Karpas-422 (cell line): ENCODE measurements around the gene TPT1. TPM values are rescaled to one million over a fixed set of nuclear protein-coding genes. Genes with fewer than 3 reads are reported as not detected.
"Not testable (repeated sequence)": the region's sequence is repeated elsewhere in the genome, so short reads cannot be mapped to it uniquely, and the experiment has no call there.

Source experiments
- DNase-seq: peaks from one replicate; pipeline ENCODE4 v3.0.0-alpha.2; 2015
- H2AFZ ChIP-seq: fragments of 200-600 bp; sonication (generic); 2 replicates; pipeline ENCODE4 v1.6.1; 2014; ENCODE audit warnings: antibody characterized with exemption, low read length, mixed read lengths
- H3K27ac ChIP-seq: fragments of 200-600 bp; sonication (generic); 2 replicates; pipeline ENCODE4 v1.5.1; 2014; ENCODE audit warnings: mild to moderate bottlenecking, low read length, moderate library complexity
- H3K27me3 ChIP-seq: fragments of 200-600 bp; sonication (generic); 2 replicates; pipeline ENCODE4 v1.6.1; 2014; ENCODE audit warnings: low read length, mixed read lengths
- H3K36me3 ChIP-seq: fragments of 200-600 bp; sonication (generic); 2 replicates; pipeline ENCODE4 v1.6.1; 2014; ENCODE audit warnings: low read length, mixed read lengths; ENCODE audit not compliant: insufficient read depth
- H3K4me1 ChIP-seq: fragments of 200-600 bp; sonication (generic); 2 replicates; pipeline ENCODE4 v1.6.1; 2014; ENCODE audit warnings: mild to moderate bottlenecking, low read length, mixed read lengths
- H3K4me2 ChIP-seq: fragments of 200-600 bp; sonication (generic); 2 replicates; pipeline ENCODE4 v1.6.1; 2014; ENCODE audit warnings: low read length, low read depth, mild to moderate bottlenecking; ENCODE audit not compliant: poor library complexity, severe bottlenecking
- H3K4me3 ChIP-seq: fragments of 200-600 bp; sonication (generic); 2 replicates; pipeline ENCODE4 v1.5.1; 2014; ENCODE audit warnings: mild to moderate bottlenecking, antibody characterized with exemption, low read length, mixed read lengths
- H3K79me2 ChIP-seq: fragments of 200-600 bp; sonication (generic); 2 replicates; pipeline ENCODE4 v1.6.1; 2014; ENCODE audit warnings: mild to moderate bottlenecking, low read length, mixed read lengths
- H3K9ac ChIP-seq: fragments of 200-600 bp; sonication (generic); 2 replicates; pipeline ENCODE4 v1.6.0; 2014; ENCODE audit warnings: low read length
- H3K9me2 ChIP-seq: fragments of 200-600 bp; sonication (generic), shearing (Covaris generic); replicated peaks from 2 replicates; pipeline ENCODE4 v1.6.0; 2014; ENCODE audit warnings: mild to moderate bottlenecking, low read length, moderate library complexity; ENCODE audit not compliant: insufficient read depth
- H3K9me3 ChIP-seq: fragments of 300-700, 200-600 bp; sonication (generic); 2 replicates; pipeline ENCODE4 v1.6.1; 2014; ENCODE audit warnings: low read length, mixed read lengths
- H4K20me1 ChIP-seq: fragments of 200-600 bp; sonication (generic); 2 replicates; pipeline ENCODE4 v1.6.1; 2014; ENCODE audit warnings: mild to moderate bottlenecking, antibody characterized with exemption, low read length, low read depth; ENCODE audit not compliant: insufficient read depth
- total RNA-seq: library from RNA; depleted of rRNA; stranded (reverse); fragments of >200 nt; shearing (Covaris generic); gene quantifications from 2 replicates; pipeline ENCODE4 v1.2.3, GENCODE V29; 2014; ENCODE audit warnings: low replicate concordance

TPT1 gene
- total RNA-seq, 1 experiment from 2014 or later: 2,059 TPM

GRCh38 chr13:45381196-45381595, 40.2 kb upstream of the TPT1 start:
- Histone ChIP-seq H3K9ac (no peak overlapping the region), H3K79me2 (no peaks in the 10 kb centered on the region), H3K27ac (no peak overlapping the region), H3K36me3 (no peaks in the 10 kb centered on the region), H3K4me1 (no peaks in the 10 kb centered on the region), H3K9me3 (no peaks in the 10 kb centered on the region), H2AFZ (no peak overlapping the region), H3K4me2 (no peak overlapping the region), H3K9me2 (no peaks in the 10 kb centered on the region), H4K20me1 (no peaks in the 10 kb centered on the region), H3K4me3 (no peak overlapping the region), H3K27me3 (no peaks in the 10 kb centered on the region)
- no peak for DNase-seq

- not testable (repeated sequence) for H3K4me3 ChIP-seq, H3K4me1 ChIP-seq, DNase-seq, H3K4me2 ChIP-seq, H3K9me2 ChIP-seq, H3K79me2 ChIP-seq, H3K27ac ChIP-seq, H3K36me3 ChIP-seq, H4K20me1 ChIP-seq, H3K27me3 ChIP-seq, H2AFZ ChIP-seq, H3K9me3 ChIP-seq, H3K9ac ChIP-seq
Measured at GRCh38 chr13:45380708-45381107, 39.7 kb upstream of the TPT1 start.

GRCh38 chr13:45379516-45379915, 38.5 kb upstream of the TPT1 start:
- not testable (repeated sequence) for H3K79me2 ChIP-seq, H3K4me2 ChIP-seq, H3K4me3 ChIP-seq, H2AFZ ChIP-seq, H3K9ac ChIP-seq, H3K4me1 ChIP-seq, DNase-seq, H3K9me3 ChIP-seq, H3K9me2 ChIP-seq, H4K20me1 ChIP-seq, H3K27me3 ChIP-seq, H3K36me3 ChIP-seq, H3K27ac ChIP-seq

DNA sequence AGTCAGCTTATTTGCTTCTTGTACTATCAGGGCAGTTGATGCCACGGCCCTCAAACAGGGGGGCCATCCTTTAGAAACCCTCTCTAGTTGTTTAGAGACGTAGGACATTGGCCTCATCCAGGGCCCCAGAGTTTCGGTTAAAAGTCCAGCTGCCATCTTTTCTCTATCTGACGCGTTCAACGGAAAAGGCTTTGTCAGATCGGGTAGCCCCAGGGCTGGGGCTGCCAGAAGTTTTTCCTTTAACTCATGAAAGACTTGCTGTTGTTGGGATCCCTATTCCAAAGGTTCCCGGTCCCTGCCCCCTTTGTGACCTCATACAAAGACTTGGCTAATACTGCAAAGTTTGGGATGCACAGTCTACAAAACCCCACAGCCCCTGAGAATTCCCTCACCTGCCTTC, 37.8 kb upstream of the TPT1 start:
- H2AFZ ChIP-seq, H3K27ac ChIP-seq, H3K9me3 ChIP-seq, H3K4me2 ChIP-seq, H3K27me3 ChIP-seq, H3K36me3 ChIP-seq, H3K4me1 ChIP-seq, H3K4me3 ChIP-seq, H3K9me2 ChIP-seq, H3K9ac ChIP-seq, H4K20me1 ChIP-seq, H3K79me2 ChIP-seq, DNase-seq: not testable (repeated sequence)

- H3K27me3 ChIP-seq, H3K9ac ChIP-seq, H4K20me1 ChIP-seq: not testable (repeated sequence)
Measured at GRCh38 chr13:45377314-45377713, 36.3 kb upstream of the TPT1 start.

DNA sequence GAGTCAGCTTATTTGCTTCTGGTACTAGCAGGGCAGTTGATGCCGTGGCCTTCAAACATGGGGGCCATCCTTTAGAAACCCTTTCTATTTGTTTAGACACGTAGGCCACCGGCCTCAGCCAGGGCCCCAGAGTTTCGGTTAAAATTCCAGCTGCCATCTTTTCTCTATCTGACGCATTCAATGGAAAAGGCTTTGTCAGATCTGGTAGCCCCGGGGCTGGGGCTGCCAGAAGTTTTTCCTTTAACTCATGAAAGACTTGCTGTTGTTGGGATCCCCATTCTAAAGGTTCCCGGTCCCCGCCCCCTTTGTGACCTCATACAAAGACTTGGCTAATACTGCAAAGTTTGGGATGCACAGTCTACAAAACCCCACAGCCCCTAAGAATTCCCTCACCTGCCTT, 35.7 kb upstream of the TPT1 start:
- H3K4me1 ChIP-seq, H3K36me3 ChIP-seq, H3K27me3 ChIP-seq, H4K20me1 ChIP-seq, H3K9me3 ChIP-seq, H3K4me2 ChIP-seq, H3K27ac ChIP-seq, H3K9me2 ChIP-seq, H3K9ac ChIP-seq, DNase-seq, H3K79me2 ChIP-seq, H3K4me3 ChIP-seq, H2AFZ ChIP-seq: not testable (repeated sequence)

More at GRCh38 chr13:45377314-45377713, 36.3 kb upstream of the TPT1 start:
- not testable (repeated sequence) for H3K27ac ChIP-seq, H3K4me3 ChIP-seq, DNase-seq, H3K9me3 ChIP-seq, H3K36me3 ChIP-seq, H3K4me2 ChIP-seq, H3K9me2 ChIP-seq, H2AFZ ChIP-seq, H3K4me1 ChIP-seq, H3K79me2 ChIP-seq

GRCh38 chr13:45374917-45375316, 33.9 kb upstream of the TPT1 start:
- Histone ChIP-seq H3K4me2 (no peak overlapping the region), H3K27ac (no peak overlapping the region)

GRCh38 chr13:45373162-45373547, 32.2 kb upstream of the TPT1 start:
- Histone ChIP-seq H3K4me3 (no peak overlapping the region), H3K9me2 (no peaks in the 10 kb centered on the region), H3K4me2 (no peak overlapping the region), H2AFZ (no peak overlapping the region), H3K27me3 (no peaks in the 10 kb centered on the region), H3K36me3 (no peaks in the 10 kb centered on the region), H3K4me1 (no peaks in the 10 kb centered on the region), H3K79me2 (no peaks in the 10 kb centered on the region), H4K20me1 (no peaks in the 10 kb centered on the region), H3K9me3 (no peaks in the 10 kb centered on the region), H3K9ac (no peak overlapping the region), H3K27ac (no peak overlapping the region)
- DNase-seq: no peak

More at GRCh38 chr13:45374917-45375316, 33.9 kb upstream of the TPT1 start:
- no peak for DNase-seq
- Histone ChIP-seq H3K4me3 (no peak overlapping the region), H3K36me3 (no peaks in the 10 kb centered on the region), H3K9me2 (no peaks in the 10 kb centered on the region), H3K9me3 (no peaks in the 10 kb centered on the region), H3K79me2 (no peaks in the 10 kb centered on the region), H2AFZ (no peak overlapping the region), H3K9ac (no peak overlapping the region), H3K27me3 (no peaks in the 10 kb centered on the region), H4K20me1 (no peaks in the 10 kb centered on the region), H3K4me1 (no peaks in the 10 kb centered on the region)
